Myocyte (in vitro differentiated cells): ENCODE measurements around the gene PLEKHG2. TPM values are rescaled to one million over a fixed set of nuclear protein-coding genes. Genes with fewer than 3 reads are reported as not detected.

ENCODE experiments used
- DNase-seq: peaks from one replicate; pipeline ENCODE4 v3.0.0-alpha.2; 2012; ENCODE audit warnings: low read depth
- total RNA-seq: library from RNA; depleted of rRNA; stranded (reverse); fragments of >200 nt; gene quantifications from 2 replicates; pipeline ENCODE4 v1.2.3, GENCODE V29; 2014

PLEKHG2 gene
- total RNA-seq, 1 donor from 2014 or later = 14.3 TPM

GRCh38 chr19:39382991-39383828 is 29.3 kb upstream of the PLEKHG2 start:
- DNase-seq = no peak

- DNase-seq = no peak
Measured at GRCh38 chr19:39384839-39385568, 27.5 kb upstream of the PLEKHG2 start.

GRCh38 chr19:39385629-39386411 is 26.6 kb upstream of the PLEKHG2 start:
- DNase-seq = no peak

- no peak for DNase-seq
Measured at GRCh38 chr19:39386557-39386956, 25.9 kb upstream of the PLEKHG2 start.

- DNase-seq = no peak
Measured at GRCh38 chr19:39388657-39389056, 23.8 kb upstream of the PLEKHG2 start.

- DNase-seq = no peak
Measured at GRCh38 chr19:39389631-39390414, 22.6 kb upstream of the PLEKHG2 start.

- DNase-seq = no peak
Measured at GRCh38 chr19:39390451-39390750, 22.1 kb upstream of the PLEKHG2 start.

GRCh38 chr19:39390751-39391437 is 21.6 kb upstream of the PLEKHG2 start, which contains the start of the genes MED29 and PAF1:
TSS of gene MED29 (plus strand) at chr19:39391378. CDS start at chr19:39391423, 45 bp downstream.
TSS of gene PAF1 (minus strand) at chr19:39391106. CDS start at chr19:39390864, 242 bp downstream.
- peak; percentile 100 for DNase-seq

GRCh38 chr19:39397360-39398296 is 14.8 kb upstream of the PLEKHG2 start:
- peak; percentile 86 for DNase-seq

- DNase-seq = peak; percentile 76
Measured at GRCh38 chr19:39398297-39398864, 14.1 kb upstream of the PLEKHG2 start.

GRCh38 chr19:39399668-39400050 is 12.8 kb upstream of the PLEKHG2 start:
- DNase-seq = no peak

GRCh38 chr19:39400061-39400460 is 12.4 kb upstream of the PLEKHG2 start:
- DNase-seq = no peak

GRCh38 chr19:39401070-39401548 is 11.4 kb upstream of the PLEKHG2 start:
- no peak for DNase-seq

GRCh38 chr19:39401549-39402345 is 10.7 kb upstream of the PLEKHG2 start:
- DNase-seq = no peak

GRCh38 chr19:39402346-39403300 is 9.8 kb upstream of the PLEKHG2 start:
- DNase-seq = peak; percentile 89
